Ectodermal cell (in vitro differentiated cells): ENCODE results near the gene ARMC12.

Source experiments
- H3K27ac ChIP-seq: 2 replicates; pipeline ENCODE4 v1.7.0; 2013; ENCODE audit warnings: mild to moderate bottlenecking, low read depth, low read length; ENCODE audit not compliant: insufficient read depth, poor library complexity, severe bottlenecking
- H3K27me3 ChIP-seq: 2 replicates; pipeline ENCODE4 v1.7.0; 2013; ENCODE audit warnings: mild to moderate bottlenecking, low read length; ENCODE audit not compliant: insufficient read depth, control insufficient read depth, poor library complexity, severe bottlenecking
- H3K36me3 ChIP-seq: one replicate; pipeline ENCODE4 v1.7.0; 2013; ENCODE audit warnings: low read length; ENCODE audit not compliant: control insufficient read depth, insufficient read depth
- H3K4me1 ChIP-seq: one replicate; pipeline ENCODE4 v1.7.0; 2013; ENCODE audit warnings: low read length; ENCODE audit not compliant: control insufficient read depth, insufficient read depth
- H3K4me3 ChIP-seq: 2 replicates; pipeline ENCODE4 v1.7.0; 2013; ENCODE audit warnings: low read depth, low read length, control low read depth; ENCODE audit not compliant: insufficient read depth
- H3K9me3 ChIP-seq: 2 replicates; pipeline ENCODE4 v1.7.0; 2013; ENCODE audit warnings: mild to moderate bottlenecking, low read length, moderate library complexity; ENCODE audit not compliant: control insufficient read depth
- WGBS, 2 experiments: methylation state at CpG; one replicate each; pipeline ENCODE4 v1.1.7; 2013; ENCODE audit warnings: missing lambda C conversion rate in 2 of 2; 5-methylcytosine and 5-hydroxymethylcytosine counted together

The ARMC12 gene

GRCh38 chr6:35752330-35752729 lies 15.5 kb downstream of the ARMC12 start:
- Histone ChIP-seq H3K4me1 (peaks cover 7% of the 10 kb centered on the region), H3K4me3 (no peak overlapping the region), H3K27ac (no peak overlapping the region), H3K9me3 (no peaks in the 10 kb centered on the region), H3K27me3 (no peaks in the 10 kb centered on the region), H3K36me3 (no peaks in the 10 kb centered on the region)
- 93 to 94% methylated on average over 4 of the region's 4 CpGs for WGBS, 2 experiments

DNA sequence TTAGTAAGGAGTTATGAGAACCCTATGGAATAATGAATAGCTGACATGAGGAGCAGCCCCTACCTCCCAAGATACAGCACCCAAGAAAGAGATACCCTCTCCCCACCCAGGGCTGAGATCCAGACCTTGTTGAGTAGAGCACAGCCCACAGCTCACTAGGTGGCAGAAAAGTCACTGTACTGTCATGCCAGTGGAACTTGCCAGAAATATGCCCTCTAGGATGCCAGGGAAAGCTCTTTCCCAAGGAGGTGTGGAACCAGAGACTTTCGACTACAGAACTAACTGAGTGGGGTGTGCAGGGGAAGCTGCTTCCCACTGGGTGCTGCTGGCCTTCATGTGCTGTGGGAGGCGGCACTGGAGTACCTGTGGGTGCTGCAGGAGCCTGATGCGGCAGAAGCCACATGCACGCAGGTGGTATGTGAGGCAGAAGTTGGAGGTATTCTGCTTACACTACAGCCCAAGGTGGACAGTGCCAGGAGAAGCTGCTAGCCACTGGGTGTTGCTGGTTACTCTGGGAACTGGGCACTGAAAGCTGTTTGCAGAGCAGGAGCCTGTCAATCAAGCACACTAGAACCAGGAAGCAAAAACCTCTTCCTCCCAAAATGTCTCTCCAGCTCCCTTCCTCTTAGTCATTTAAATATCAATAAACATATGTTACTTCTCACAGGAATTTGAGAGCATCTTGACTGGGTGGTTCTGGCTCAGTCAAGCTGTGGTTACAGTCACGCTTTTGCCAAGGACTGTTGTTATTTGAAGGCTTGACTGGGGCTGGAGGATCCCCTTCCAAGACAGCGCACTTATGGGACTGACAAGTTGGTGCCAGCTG lies 17.8 kb downstream of the ARMC12 start:
- no peak overlapping the region for H3K4me3 ChIP-seq
- H3K36me3 ChIP-seq: no peaks in the 10 kb centered on the region
- H3K27ac ChIP-seq: no peak overlapping the region
- H3K9me3 ChIP-seq: no peaks in the 10 kb centered on the region
- WGBS, 2 experiments: 87 to 94% methylated on average over 6 of the region's 6 CpGs
- no peaks in the 10 kb centered on the region for H3K27me3 ChIP-seq
- H3K4me1 ChIP-seq: peaks cover 7% of the 10 kb centered on the region

GRCh38 chr6:35755278-35755924 lies 18.6 kb downstream of the ARMC12 start:
- Histone ChIP-seq H3K27me3 (no peaks in the 10 kb centered on the region), H3K9me3 (no peaks in the 10 kb centered on the region), H3K36me3 (no peaks in the 10 kb centered on the region), H3K4me3 (no peak overlapping the region), H3K27ac (peak overlapping the region; percentile 6), H3K4me1 (peaks cover 7% of the 10 kb centered on the region)
- WGBS, 2 experiments: 17 to 29% methylated on average over 3 of the region's 3 CpGs

DNA sequence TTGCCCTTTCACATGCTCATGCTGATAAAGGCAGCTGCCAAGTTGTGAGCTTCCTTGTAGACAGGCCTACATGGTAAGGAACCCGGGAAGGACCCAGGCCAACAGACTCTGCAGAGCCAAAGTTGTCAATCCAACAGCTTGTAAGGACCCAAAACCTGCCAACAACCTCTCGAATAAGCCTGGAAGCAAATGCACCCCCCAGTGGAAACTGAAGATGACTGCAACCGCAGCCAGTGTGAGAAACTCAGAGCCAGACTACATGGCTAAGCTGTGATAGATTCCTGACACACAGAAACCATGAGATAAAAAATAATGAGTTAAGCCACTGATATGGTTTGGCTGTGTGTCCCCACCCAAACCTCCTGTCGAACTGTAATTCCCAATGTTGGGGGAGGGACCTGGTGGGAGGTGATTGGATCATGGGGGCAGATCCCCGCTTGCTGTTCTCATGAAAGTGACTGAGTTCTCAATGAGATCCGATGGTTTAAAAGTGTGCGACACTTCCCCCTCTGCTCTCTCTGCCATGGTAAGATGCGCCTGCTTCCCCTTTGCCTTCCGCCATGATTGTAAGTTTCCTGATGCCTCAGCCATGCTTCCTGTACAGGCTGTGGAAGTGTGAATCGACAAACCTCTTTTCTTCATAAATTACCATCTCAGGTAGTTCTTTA lies 20.8 kb downstream of the ARMC12 start:
- Histone ChIP-seq H3K27me3 (no peaks in the 10 kb centered on the region), H3K4me3 (no peak overlapping the region), H3K4me1 (peaks cover 7% of the 10 kb centered on the region), H3K9me3 (no peaks in the 10 kb centered on the region), H3K36me3 (no peaks in the 10 kb centered on the region), H3K27ac (no peak overlapping the region)
- WGBS, 2 experiments: 55% methylated on average over 10 of the region's 10 CpGs

DNA sequence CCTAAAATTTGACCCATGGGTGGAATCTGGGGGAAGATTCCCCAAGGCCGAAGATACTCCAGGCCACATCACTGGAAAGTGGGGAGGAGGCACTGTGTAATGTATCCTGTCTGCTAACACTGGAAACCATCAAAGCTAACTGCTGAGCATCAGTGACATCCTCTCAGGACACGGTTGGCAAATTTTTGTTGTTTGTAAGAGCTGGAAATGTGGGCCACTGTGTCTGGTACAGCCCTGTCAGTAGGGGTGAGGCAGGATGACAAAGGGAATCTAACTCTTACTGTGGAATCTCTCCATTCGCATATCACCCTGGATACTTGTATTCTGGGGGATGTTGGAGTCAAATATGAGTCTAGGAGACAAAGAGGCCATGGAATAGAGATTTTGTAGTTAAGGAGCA lies 22.6 kb downstream of the ARMC12 start:
- Histone ChIP-seq H3K27ac (no peak overlapping the region), H3K4me1 (peaks cover 9% of the 10 kb centered on the region), H3K36me3 (no peaks in the 10 kb centered on the region), H3K4me3 (no peak overlapping the region), H3K9me3 (no peaks in the 10 kb centered on the region), H3K27me3 (peaks cover 3% of the 10 kb centered on the region)
- 94 to 95% methylated on average over 3 of the region's 3 CpGs for WGBS, 2 experiments

GRCh38 chr6:35765739-35766138 lies 28.9 kb downstream of the ARMC12 start:
- WGBS, 2 experiments: 88 to 91% methylated on average over 23 of the region's 23 CpGs

GRCh38 chr6:35769211-35769610 lies 32.4 kb downstream of the ARMC12 start:
- H3K27me3 ChIP-seq: no peaks in the 10 kb centered on the region
- no peaks in the 10 kb centered on the region for H3K9me3 ChIP-seq
- WGBS, 2 experiments: 85 to 91% methylated on average over 3 to 4 of the region's 4 CpGs
- H3K27ac ChIP-seq: no peak overlapping the region
- H3K4me1 ChIP-seq: peaks cover 8% of the 10 kb centered on the region
- H3K4me3 ChIP-seq: no peak overlapping the region
- no peaks in the 10 kb centered on the region for H3K36me3 ChIP-seq

More at GRCh38 chr6:35765739-35766138, 28.9 kb downstream of the ARMC12 start:
- peaks cover 3% of the 10 kb centered on the region for H3K27me3 ChIP-seq
- H3K9me3 ChIP-seq: no peaks in the 10 kb centered on the region
- H3K36me3 ChIP-seq: no peaks in the 10 kb centered on the region
- H3K4me1 ChIP-seq: peaks cover 2% of the 10 kb centered on the region
- H3K27ac ChIP-seq: no peak overlapping the region
- no peak overlapping the region for H3K4me3 ChIP-seq

- H3K36me3 ChIP-seq: no peaks in the 10 kb centered on the region
- no peaks in the 10 kb centered on the region for H3K9me3 ChIP-seq
- H3K4me3 ChIP-seq: no peak overlapping the region
- H3K4me1 ChIP-seq: peaks cover 6% of the 10 kb centered on the region
- WGBS, 2 experiments: 52 to 54% methylated on average over 5 of the region's 5 CpGs
- no peak overlapping the region for H3K27ac ChIP-seq
- no peaks in the 10 kb centered on the region for H3K27me3 ChIP-seq
These were observed 34.5 kb downstream of the ARMC12 start for GRCh38 chr6:35771343-35771627.

- H3K9me3 ChIP-seq: no peaks in the 10 kb centered on the region
- no peak overlapping the region for H3K4me3 ChIP-seq
- H3K27me3 ChIP-seq: peaks cover 8% of the 10 kb centered on the region
- no peaks in the 10 kb centered on the region for H3K36me3 ChIP-seq
- 69 to 71% methylated on average over 11 of the region's 11 CpGs for WGBS, 2 experiments
- no peak overlapping the region for H3K27ac ChIP-seq
- peaks cover 6% of the 10 kb centered on the region for H3K4me1 ChIP-seq
These were observed 37.4 kb downstream of the ARMC12 start for GRCh38 chr6:35774116-35774794.

- no peaks in the 10 kb centered on the region for H3K9me3 ChIP-seq
- no peak overlapping the region for H3K27ac ChIP-seq
- H3K36me3 ChIP-seq: no peaks in the 10 kb centered on the region
- no peak overlapping the region for H3K4me3 ChIP-seq
- peaks cover 8% of the 10 kb centered on the region for H3K27me3 ChIP-seq
- WGBS, 2 experiments: 91 to 93% methylated on average over 6 of the region's 6 CpGs
- peaks cover 6% of the 10 kb centered on the region for H3K4me1 ChIP-seq
These were observed 38.2 kb downstream of the ARMC12 start for GRCh38 chr6:35775031-35775430.
